ENCODE results near the gene GPC5.
"Not testable (repeated sequence)": the region's sequence is repeated elsewhere in the genome, so short reads cannot be mapped to it uniquely, and the experiment has no call there.

GPC5 gene

DNA sequence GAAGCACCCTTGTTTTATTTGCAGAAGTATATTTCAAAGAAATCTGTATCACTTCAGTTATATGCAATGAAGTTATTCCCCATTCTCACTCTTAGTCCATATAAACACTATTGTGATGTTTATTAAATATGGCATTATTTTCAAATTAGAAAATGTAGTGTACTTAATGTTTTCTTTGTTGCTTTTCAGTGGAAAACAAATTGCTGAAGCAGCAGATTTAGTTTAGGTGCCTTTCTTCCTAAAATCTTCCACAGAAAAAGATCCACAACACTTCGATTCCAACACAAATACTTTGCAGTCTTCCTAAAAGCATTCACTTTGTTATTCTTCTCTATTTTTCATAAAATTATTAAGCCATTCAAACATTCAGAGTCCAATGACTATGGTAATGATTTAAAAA, 1336.1 kb downstream of the GPC5 start:
- no peak for DNase-seq (ENCODE audit: extremely low read depth, insufficient read length)
- Histone ChIP-seq H3K27me3 (replicated peaks; ENCODE audit: control insufficient read depth, insufficient read depth, low read length) (no peaks in the 10 kb centered on the region), H3K36me3 (ENCODE audit: control insufficient read depth, insufficient read depth, low read length) (no peaks in the 10 kb centered on the region), H3K4me3 (replicated peaks; ENCODE audit: low read depth, low read length) (no peak overlapping the region)
- TF ChIP-seq, protein P1, sequence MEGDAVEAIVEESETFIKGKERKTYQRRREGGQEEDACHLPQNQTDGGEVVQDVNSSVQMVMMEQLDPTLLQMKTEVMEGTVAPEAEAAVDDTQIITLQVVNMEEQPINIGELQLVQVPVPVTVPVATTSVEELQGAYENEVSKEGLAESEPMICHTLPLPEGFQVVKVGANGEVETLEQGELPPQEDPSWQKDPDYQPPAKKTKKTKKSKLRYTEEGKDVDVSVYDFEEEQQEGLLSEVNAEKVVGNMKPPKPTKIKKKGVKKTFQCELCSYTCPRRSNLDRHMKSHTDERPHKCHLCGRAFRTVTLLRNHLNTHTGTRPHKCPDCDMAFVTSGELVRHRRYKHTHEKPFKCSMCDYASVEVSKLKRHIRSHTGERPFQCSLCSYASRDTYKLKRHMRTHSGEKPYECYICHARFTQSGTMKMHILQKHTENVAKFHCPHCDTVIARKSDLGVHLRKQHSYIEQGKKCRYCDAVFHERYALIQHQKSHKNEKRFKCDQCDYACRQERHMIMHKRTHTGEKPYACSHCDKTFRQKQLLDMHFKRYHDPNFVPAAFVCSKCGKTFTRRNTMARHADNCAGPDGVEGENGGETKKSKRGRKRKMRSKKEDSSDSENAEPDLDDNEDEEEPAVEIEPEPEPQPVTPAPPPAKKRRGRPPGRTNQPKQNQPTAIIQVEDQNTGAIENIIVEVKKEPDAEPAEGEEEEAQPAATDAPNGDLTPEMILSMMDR (IDR thresholded peaks at IDR 0.05; ENCODE audit: insufficient read depth, low read length, poor library complexity, severe bottlenecking) = no peak

DNA sequence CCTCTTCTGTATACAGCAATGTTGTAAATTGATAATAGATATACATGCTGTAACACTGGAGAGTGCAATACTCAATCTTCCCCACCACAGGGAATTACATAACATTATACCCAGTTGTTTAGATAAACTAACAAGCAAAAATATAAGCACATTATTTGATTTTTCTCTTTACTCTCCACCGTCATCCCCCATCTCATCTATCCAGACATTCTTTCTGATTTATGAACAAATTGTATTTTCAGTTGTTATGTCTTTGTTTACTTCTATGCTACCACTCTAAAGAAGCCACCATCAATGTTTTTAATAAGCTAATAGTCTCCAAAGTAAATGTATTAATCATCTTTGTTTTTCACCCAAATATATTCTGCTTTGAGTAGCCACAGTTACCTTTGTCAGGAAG, 1337.5 kb downstream of the GPC5 start:
- Histone ChIP-seq H3K4me3 (replicated peaks; ENCODE audit: low read depth, low read length) (no peak overlapping the region), H3K36me3 (ENCODE audit: control insufficient read depth, insufficient read depth, low read length) (no peaks in the 10 kb centered on the region), H3K27me3 (replicated peaks; ENCODE audit: control insufficient read depth, insufficient read depth, low read length) (no peaks in the 10 kb centered on the region)
- DNase-seq (ENCODE audit: extremely low read depth, insufficient read length) = no peak
- TF ChIP-seq, protein P1 (IDR thresholded peaks at IDR 0.05; ENCODE audit: insufficient read depth, low read length, poor library complexity, severe bottlenecking) = no peak

- H3K27me3 ChIP-seq (replicated peaks; ENCODE audit: control insufficient read depth, insufficient read depth, low read length) = no peaks in the 10 kb centered on the region
- DNase-seq (ENCODE audit: extremely low read depth, insufficient read length) = no peak
- no peaks in the 10 kb centered on the region for H3K36me3 ChIP-seq (ENCODE audit: control insufficient read depth, insufficient read depth, low read length)
- TF ChIP-seq, protein P1 (IDR thresholded peaks at IDR 0.05; ENCODE audit: insufficient read depth, low read length, poor library complexity, severe bottlenecking) = no peak
- no peak overlapping the region for H3K4me3 ChIP-seq (replicated peaks; ENCODE audit: low read depth, low read length)
Observed at GRCh38 chr13:92739306-92739818, 1340.9 kb downstream of the GPC5 start.

- DNase-seq (ENCODE audit: extremely low read depth, insufficient read length) = no peak
- TF ChIP-seq, protein P1 (IDR thresholded peaks at IDR 0.05; ENCODE audit: insufficient read depth, low read length, poor library complexity, severe bottlenecking) = no peak
- H3K27me3 ChIP-seq (replicated peaks; ENCODE audit: control insufficient read depth, insufficient read depth, low read length) = no peaks in the 10 kb centered on the region
- no peaks in the 10 kb centered on the region for H3K36me3 ChIP-seq (ENCODE audit: control insufficient read depth, insufficient read depth, low read length)
- no peak overlapping the region for H3K4me3 ChIP-seq (replicated peaks; ENCODE audit: low read depth, low read length)
Observed at GRCh38 chr13:92743992-92744391, 1345.6 kb downstream of the GPC5 start.

DNA sequence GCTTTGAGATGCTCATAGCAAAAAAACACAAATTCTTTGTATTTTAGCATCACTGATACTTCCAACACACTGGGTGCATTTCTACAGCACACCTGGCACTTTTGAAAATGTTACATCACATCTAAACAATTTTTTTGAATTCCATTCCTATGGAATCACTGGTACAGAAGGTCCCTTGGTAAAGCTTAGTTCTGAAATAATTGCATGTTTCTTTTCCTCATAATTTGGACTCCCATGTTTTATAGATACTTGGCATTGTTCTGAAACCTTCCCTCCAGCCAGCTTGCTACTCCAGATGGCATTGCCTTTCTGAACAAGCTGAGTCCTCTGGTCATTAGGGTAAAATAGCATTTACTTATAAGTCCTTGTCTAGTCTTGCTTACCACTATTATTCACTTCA, 1346.8 kb downstream of the GPC5 start:
- Histone ChIP-seq H3K4me3 (replicated peaks; ENCODE audit: low read depth, low read length) (no peak overlapping the region), H3K36me3 (ENCODE audit: control insufficient read depth, insufficient read depth, low read length) (no peaks in the 10 kb centered on the region), H3K27me3 (replicated peaks; ENCODE audit: control insufficient read depth, insufficient read depth, low read length) (no peaks in the 10 kb centered on the region)
- TF ChIP-seq, protein P1 (IDR thresholded peaks at IDR 0.05; ENCODE audit: insufficient read depth, low read length, poor library complexity, severe bottlenecking) = no peak
- no peak for DNase-seq (ENCODE audit: extremely low read depth, insufficient read length)

DNA sequence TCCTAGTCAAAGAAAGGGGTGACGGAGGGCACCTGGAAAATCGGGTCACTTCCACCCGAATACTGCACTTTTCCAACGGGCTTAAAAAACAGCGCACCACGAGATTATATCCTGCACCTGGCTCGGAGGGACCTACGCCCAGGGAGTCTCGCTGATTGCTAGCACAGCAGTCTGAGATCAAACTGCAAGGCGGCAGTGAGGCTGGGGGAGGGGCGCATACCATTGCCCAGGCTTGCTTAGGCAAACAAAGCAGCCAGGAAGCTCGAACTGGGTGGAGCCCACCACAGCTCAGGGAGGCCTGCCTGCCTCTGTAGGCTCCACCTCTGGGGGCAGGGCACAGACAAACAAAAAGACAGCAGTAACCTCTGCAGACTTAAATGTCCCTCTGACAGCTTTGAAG, 1354.3 kb downstream of the GPC5 start:
- not testable (repeated sequence) for DNase-seq (ENCODE audit: extremely low read depth, insufficient read length); H3K36me3 ChIP-seq (ENCODE audit: control insufficient read depth, insufficient read depth, low read length); H3K27me3 ChIP-seq (replicated peaks; ENCODE audit: control insufficient read depth, insufficient read depth, low read length); H3K4me3 ChIP-seq (replicated peaks; ENCODE audit: low read depth, low read length)

Measured in GM06990 (cell line).